Thoracic aorta (tissue), 2 donors: ENCODE measurements around the gene LMOD3. TPM values are rescaled to one million over a fixed set of nuclear protein-coding genes. Genes with fewer than 3 reads are reported as not detected.

ENCODE experiments used
- ATAC-seq: fragments of 150-250 bp; one replicate; pipeline ENCODE4 v1.8.0; 2017; ENCODE audit warnings: low read depth; ENCODE audit not compliant: insufficient number of reproducible peaks, low FRiP score
- DNase-seq: peaks from one replicate; pipeline ENCODE4 v3.0.0-alpha.2; 2020; ENCODE audit warnings: low spot score
- H3K27ac ChIP-seq, 2 donors: fragments of 200-600 bp; sonication (generic); 1 replicate in 1 of 2; 2 replicates in 1 of 2; pipeline ENCODE4 v1.5.1; 2016; ENCODE audit warnings: mild to moderate bottlenecking in 2 of 2, moderate library complexity in 2 of 2
- H3K27me3 ChIP-seq: fragments of 200-600 bp; sonication (generic); replicated peaks from 2 replicates; pipeline ENCODE4 v1.6.0; 2016; ENCODE audit warnings: mild to moderate bottlenecking; ENCODE audit not compliant: insufficient read depth
- H3K36me3 ChIP-seq: fragments of 200-600 bp; sonication (generic); one replicate; pipeline ENCODE4 v1.5.1; 2016
- H3K4me1 ChIP-seq, 2 donors: fragments of 200-600 bp; sonication (generic); 1 replicate in 1 of 2; 2 replicates in 1 of 2; pipeline versions ENCODE4 v1.5.1 to v1.6.0; 2016; ENCODE audit warnings: low read depth in 2 of 2, mild to moderate bottlenecking in 1 of 2; ENCODE audit not compliant: control insufficient read depth in 1 of 2
- H3K4me3 ChIP-seq: fragments of 200-600 bp; sonication (generic); 2 replicates; pipeline ENCODE4 v1.5.1; 2016; ENCODE audit warnings: mild to moderate bottlenecking
- H3K9me3 ChIP-seq: fragments of 200-600 bp; sonication (generic); 2 replicates; pipeline ENCODE4 v1.5.1; 2016
- total RNA-seq, 2 donors: library from RNA; depleted of rRNA; stranded (reverse); fragments of >200 nt; gene quantifications; one replicate each; pipeline versions ENCODE4 v1.1.0 to v1.2.3, GENCODE V29; 2016
- TF ChIP-seq, protein P1 (sequence below): fragments of 200-600 bp; sonication (generic); IDR thresholded peaks from one replicate; pipeline ENCODE4 v1.5.1; 2019; ENCODE audit warnings: antibody characterized with exemption

The LMOD3 gene
- total RNA-seq, 2 donors from 2014 or later = not detected

DNA sequence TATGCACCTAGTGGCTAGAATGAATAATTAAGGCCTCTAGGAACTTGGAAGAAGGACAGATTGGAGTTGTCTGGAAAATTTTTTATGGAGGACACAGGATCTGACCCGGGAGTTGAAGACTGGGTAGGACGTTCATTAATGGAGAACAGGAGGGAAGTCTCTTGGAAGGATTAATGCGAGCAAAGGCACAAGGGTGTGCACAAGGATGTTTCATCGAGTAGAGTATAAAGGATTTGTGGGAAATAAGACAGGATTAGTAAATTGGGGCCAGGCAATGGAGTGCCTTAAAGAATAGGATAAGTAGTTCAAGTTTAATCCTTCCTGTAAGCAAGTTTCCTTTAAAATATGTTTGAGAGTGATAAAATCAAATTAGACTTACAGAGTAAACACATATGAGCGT lies 14.6 kb downstream of the LMOD3 start:
- no peak for ATAC-seq
- Histone ChIP-seq H3K4me3 (no peak overlapping the region), H3K27ac (no peak overlapping the region), H3K27me3 (no peaks in the 10 kb centered on the region), H3K36me3 (peaks cover 8% of the 10 kb centered on the region), H3K4me1 (peaks cover 0 to 23% of the 10 kb centered on the region in 2 donors), H3K9me3 (no peaks in the 10 kb centered on the region)
- DNase-seq = no peak
- TF ChIP-seq, protein P1, sequence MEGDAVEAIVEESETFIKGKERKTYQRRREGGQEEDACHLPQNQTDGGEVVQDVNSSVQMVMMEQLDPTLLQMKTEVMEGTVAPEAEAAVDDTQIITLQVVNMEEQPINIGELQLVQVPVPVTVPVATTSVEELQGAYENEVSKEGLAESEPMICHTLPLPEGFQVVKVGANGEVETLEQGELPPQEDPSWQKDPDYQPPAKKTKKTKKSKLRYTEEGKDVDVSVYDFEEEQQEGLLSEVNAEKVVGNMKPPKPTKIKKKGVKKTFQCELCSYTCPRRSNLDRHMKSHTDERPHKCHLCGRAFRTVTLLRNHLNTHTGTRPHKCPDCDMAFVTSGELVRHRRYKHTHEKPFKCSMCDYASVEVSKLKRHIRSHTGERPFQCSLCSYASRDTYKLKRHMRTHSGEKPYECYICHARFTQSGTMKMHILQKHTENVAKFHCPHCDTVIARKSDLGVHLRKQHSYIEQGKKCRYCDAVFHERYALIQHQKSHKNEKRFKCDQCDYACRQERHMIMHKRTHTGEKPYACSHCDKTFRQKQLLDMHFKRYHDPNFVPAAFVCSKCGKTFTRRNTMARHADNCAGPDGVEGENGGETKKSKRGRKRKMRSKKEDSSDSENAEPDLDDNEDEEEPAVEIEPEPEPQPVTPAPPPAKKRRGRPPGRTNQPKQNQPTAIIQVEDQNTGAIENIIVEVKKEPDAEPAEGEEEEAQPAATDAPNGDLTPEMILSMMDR = no peak

DNA sequence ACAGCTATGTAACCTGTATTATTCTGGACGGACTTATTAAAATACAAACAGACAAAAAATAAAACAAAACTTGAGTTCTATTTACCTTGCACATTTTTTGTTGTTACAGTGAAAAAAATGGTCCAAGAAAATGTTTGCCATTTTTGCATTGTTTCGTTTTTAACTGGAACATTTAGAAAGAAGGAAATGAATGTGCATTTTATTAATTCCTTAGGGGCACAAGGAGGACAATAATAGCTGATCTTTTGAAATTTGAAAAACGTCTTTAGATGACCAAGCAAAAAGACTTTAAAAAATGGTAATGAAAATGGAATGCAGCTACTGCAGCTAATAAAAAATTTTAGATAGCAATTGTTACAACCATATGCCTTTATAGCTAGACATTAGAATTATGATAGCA lies 17.1 kb downstream of the LMOD3 start:
- DNase-seq = no peak
- Histone ChIP-seq H3K27me3 (no peaks in the 10 kb centered on the region), H3K36me3 (peaks cover 14% of the 10 kb centered on the region), H3K27ac (no peak overlapping the region), H3K4me3 (no peak overlapping the region), H3K9me3 (no peaks in the 10 kb centered on the region), H3K4me1 (peaks cover 0 to 35% of the 10 kb centered on the region in 2 donors)
- TF ChIP-seq, protein P1 = no peak
- ATAC-seq = no peak

DNA sequence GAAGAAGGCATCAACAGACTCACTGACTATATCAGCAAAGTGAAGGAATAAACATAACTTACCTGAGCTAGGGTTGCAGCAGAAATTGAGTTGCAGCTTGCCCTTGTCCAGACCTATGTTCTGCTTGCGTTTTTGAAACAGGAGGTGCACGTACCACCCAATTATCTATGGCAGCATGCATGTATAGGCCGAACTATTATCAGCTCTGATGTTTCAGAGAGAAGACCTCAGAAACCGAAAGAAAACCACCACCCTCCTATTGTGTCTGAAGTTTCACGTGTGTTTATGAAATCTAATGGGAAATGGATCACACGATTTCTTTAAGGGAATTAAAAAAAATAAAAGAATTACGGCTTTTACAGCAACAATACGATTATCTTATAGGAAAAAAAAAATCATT lies 17.8 kb downstream of the LMOD3 start:
- Histone ChIP-seq H3K27me3 (no peaks in the 10 kb centered on the region), H3K4me1 (peaks cover 0 to 37% of the 10 kb centered on the region in 2 donors), H3K4me3 (no peak overlapping the region), H3K27ac (no peak overlapping the region), H3K9me3 (no peaks in the 10 kb centered on the region), H3K36me3 (peaks cover 14% of the 10 kb centered on the region)
- no peak for DNase-seq
- TF ChIP-seq, protein P1 = no peak
- no peak for ATAC-seq

DNA sequence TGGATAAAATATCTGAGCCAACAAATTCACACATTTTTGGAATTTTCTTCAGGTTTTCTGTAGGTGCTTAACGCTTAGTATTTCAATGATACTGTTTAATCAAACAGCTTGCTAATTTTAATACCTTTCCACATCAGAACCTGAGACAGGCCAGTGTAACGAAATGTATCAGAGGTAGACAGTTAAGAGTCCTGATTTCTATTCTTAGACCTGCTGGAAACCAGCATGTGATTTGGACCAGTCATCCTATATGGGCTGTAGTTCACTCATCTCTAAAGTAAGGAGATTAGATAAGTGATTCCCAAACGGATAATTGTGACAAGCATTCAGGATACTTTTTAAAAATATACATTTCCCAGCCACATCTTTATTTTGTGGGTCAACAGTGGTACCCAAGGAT lies 19.3 kb downstream of the LMOD3 start:
- TF ChIP-seq, protein P1 = no peak
- ATAC-seq (no peak), DNase-seq (no peak)
- no peak overlapping the region for H3K4me3 ChIP-seq
- no peak overlapping the region for H3K27ac ChIP-seq
- peaks cover 6 to 39% of the 10 kb centered on the region in 2 donors for H3K4me1 ChIP-seq
- H3K36me3 ChIP-seq = peaks cover 14% of the 10 kb centered on the region
- no peaks in the 10 kb centered on the region for H3K27me3 ChIP-seq
- H3K9me3 ChIP-seq = no peaks in the 10 kb centered on the region

DNA sequence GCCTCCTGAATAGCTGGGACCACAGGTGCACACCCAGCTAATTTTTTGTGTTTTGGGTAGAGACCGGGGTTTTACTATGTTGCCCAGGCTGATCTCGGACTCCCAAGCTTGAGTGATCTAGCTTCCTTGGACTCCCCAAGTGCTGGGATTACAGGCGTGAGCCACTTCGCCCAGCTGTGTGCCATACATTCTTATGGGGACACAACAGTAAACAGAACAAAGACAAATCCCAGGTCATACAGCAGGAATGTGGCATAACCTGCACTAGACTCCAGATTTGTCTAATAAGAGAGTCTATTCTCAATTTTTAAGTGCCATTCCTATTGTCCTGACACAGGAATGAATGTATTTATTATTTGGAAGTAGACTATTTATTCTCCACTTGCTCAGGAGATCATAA lies 20.0 kb downstream of the LMOD3 start:
- Histone ChIP-seq H3K27me3 (no peaks in the 10 kb centered on the region), H3K4me1 (peaks cover 11 to 45% of the 10 kb centered on the region in 2 donors), H3K9me3 (no peaks in the 10 kb centered on the region), H3K27ac (no peak overlapping the region), H3K4me3 (no peak overlapping the region), H3K36me3 (peaks cover 14% of the 10 kb centered on the region)
- TF ChIP-seq, protein P1 = no peak
- ATAC-seq (no peak), DNase-seq (no peak)
